Lower lobe of right lung (tissue), 2 donors: ENCODE measurements around the gene GNG12. TPM values are rescaled to one million over a fixed set of nuclear protein-coding genes. Genes with fewer than 3 reads are reported as not detected.

Source experiments
- ATAC-seq, 2 donors: fragments of 200-7000 bp; cut with Tn5 transposase; one replicate each; pipeline ENCODE4 v1.9.1; 2020 to 2022; ENCODE audit warnings: mild to moderate bottlenecking in 2 of 2, moderate library complexity in 2 of 2
- DNase-seq: peaks from one replicate; pipeline ENCODE4 v3.0.0-alpha.2; 2020
- H3K27ac ChIP-seq: fragments of 200-600 bp; one replicate; pipeline ENCODE4 v1.8.0; 2022
- H3K27me3 ChIP-seq: fragments of 200-600 bp; one replicate; pipeline ENCODE4 v1.8.0; 2022; ENCODE audit warnings: low read depth
- H3K36me3 ChIP-seq: fragments of 200-600 bp; one replicate; pipeline ENCODE4 v1.8.0; 2022; ENCODE audit warnings: mild to moderate bottlenecking
- H3K4me1 ChIP-seq: fragments of 200-600 bp; one replicate; pipeline ENCODE4 v1.8.0; 2022
- H3K4me3 ChIP-seq: fragments of 200-600 bp; one replicate; pipeline ENCODE4 v1.8.0; 2022; ENCODE audit warnings: mild to moderate bottlenecking
- H3K9me3 ChIP-seq: fragments of 200-600 bp; one replicate; pipeline ENCODE4 v1.8.0; 2022
- CTCF ChIP-seq: fragments of 200-600 bp; IDR thresholded peaks from one replicate; pipeline ENCODE4 v1.8.0; 2022; ENCODE audit warnings: antibody characterized with exemption, mild to moderate bottlenecking
- intact Hi-C: fragments of 100-400 bp; cut with DNase I; formaldehyde crosslinking; loops from one replicate; pipeline ENCODE4 v1.11.0; 2022
- total RNA-seq: library from RNA; stranded (reverse); fragmentation: NEBNext Ultra II Directional; extraction: Animal tissue kit (Norgen Biotek cat#: 25700); gene quantifications from one replicate; pipeline ENCODE4 v1.2.1, GENCODE V29; 2021
- donor health status: DM: no; HTN: yes; CAD: no; lungs with severe emphysema.

GNG12 gene
- total RNA-seq, 1 donor from 2014 or later, result 43.3 TPM

GRCh38 chr1:67807282-67807681, 26.0 kb downstream of the GNG12 start:
- no peaks in the 10 kb centered on the region for H3K27me3 ChIP-seq
- H3K9me3 ChIP-seq, result no peaks in the 10 kb centered on the region
- H3K4me1 ChIP-seq, result peaks cover 20% of the 10 kb centered on the region
- TF ChIP-seq CTCF, result no peak
- no peak for DNase-seq
- no peak overlapping the region for H3K4me3 ChIP-seq
- ATAC-seq, result no peak
- H3K36me3 ChIP-seq, result no peaks in the 10 kb centered on the region
- intact Hi-C loops, result no loop called here
- no peak overlapping the region for H3K27ac ChIP-seq

DNA sequence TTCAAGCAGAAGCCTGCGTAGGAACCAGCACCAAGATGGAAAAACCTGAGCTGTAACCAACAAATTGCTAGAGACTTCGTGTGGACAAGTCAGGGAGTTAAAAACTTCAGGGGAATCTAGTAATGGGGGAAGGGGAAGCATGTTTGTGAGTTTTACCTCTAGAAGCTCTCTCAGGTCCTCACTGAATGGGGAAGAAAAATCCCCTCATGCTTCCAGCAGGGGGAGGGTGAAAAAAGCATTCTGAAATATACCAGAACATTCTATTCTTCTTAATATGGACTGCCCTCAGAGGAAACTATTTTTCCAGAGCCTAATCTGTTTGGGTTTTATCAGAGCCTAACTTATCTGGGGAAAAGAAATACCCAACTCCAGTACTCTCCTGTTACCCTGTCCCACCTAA, 28.6 kb downstream of the GNG12 start:
- no peak for TF ChIP-seq CTCF
- DNase-seq, result no peak
- Histone ChIP-seq H3K27me3 (no peaks in the 10 kb centered on the region), H3K9me3 (no peaks in the 10 kb centered on the region), H3K4me3 (no peak overlapping the region), H3K27ac (no peak overlapping the region), H3K4me1 (peaks cover 9% of the 10 kb centered on the region), H3K36me3 (no peaks in the 10 kb centered on the region)
- intact Hi-C loops, result no loop called here
- ATAC-seq, result no peak

GRCh38 chr1:67803380-67804279, 29.6 kb downstream of the GNG12 start:
- no peak for TF ChIP-seq CTCF
- Histone ChIP-seq H3K4me1 (peaks cover 9% of the 10 kb centered on the region), H3K9me3 (no peaks in the 10 kb centered on the region), H3K27ac (no peak overlapping the region), H3K36me3 (no peaks in the 10 kb centered on the region), H3K4me3 (no peak overlapping the region), H3K27me3 (no peaks in the 10 kb centered on the region)
- DNase-seq (no peak), ATAC-seq (no peak)
- intact Hi-C loops, result no loop called here

- intact Hi-C loops, result no loop called here
- no peak overlapping the region for H3K27ac ChIP-seq
- ATAC-seq (no peak), DNase-seq (no peak)
- TF ChIP-seq CTCF, result no peak
- H3K36me3 ChIP-seq, result no peaks in the 10 kb centered on the region
- H3K27me3 ChIP-seq, result no peaks in the 10 kb centered on the region
- peaks cover 9% of the 10 kb centered on the region for H3K4me1 ChIP-seq
- no peaks in the 10 kb centered on the region for H3K9me3 ChIP-seq
- H3K4me3 ChIP-seq, result no peak overlapping the region
Observed at GRCh38 chr1:67802565-67802964, 30.7 kb downstream of the GNG12 start.

DNA sequence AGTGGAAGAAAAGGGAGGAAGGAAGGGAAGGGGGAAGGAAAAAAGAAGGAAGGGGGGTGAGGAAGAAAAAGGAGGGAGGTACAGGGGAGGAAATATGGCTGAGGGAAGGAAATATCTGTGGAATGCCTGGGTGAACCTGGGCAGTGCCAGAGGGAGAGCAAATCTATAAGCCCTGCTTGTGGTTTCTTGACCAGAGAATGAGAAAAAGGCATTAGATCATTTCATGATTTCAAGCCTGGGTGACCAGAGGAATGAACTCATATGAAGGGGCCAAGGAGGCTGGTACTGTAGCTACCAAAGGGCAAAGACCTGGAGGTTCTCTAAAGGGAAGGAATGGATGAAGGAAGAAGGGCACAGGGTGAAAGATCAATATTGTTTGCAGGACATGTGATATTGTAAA, 31.4 kb downstream of the GNG12 start:
- no peak overlapping the region for H3K27ac ChIP-seq
- TF ChIP-seq CTCF, result no peak
- H3K4me3 ChIP-seq, result no peak overlapping the region
- ATAC-seq (no peak), DNase-seq (no peak)
- H3K36me3 ChIP-seq, result no peaks in the 10 kb centered on the region
- H3K9me3 ChIP-seq, result no peaks in the 10 kb centered on the region
- intact Hi-C loops, result no loop called here
- H3K4me1 ChIP-seq, result peaks cover 9% of the 10 kb centered on the region
- no peaks in the 10 kb centered on the region for H3K27me3 ChIP-seq
